MM.1S (cell line): Measurements from ENCODE around the gene KLHL3.

Experiments
- EZH2 ChIP-seq: fragments of 300-600 bp; sonication (generic); optimal IDR thresholded peaks from 2 replicates; pipeline ENCODE3; 2017; ENCODE audit warnings: low read depth, mild to moderate bottlenecking, antibody characterized with exemption, low read length, mixed read lengths
- TF ChIP-seq, protein P1 (sequence below): fragments of 300-600 bp; sonication (generic); IDR thresholded peaks from 2 replicates; pipeline ENCODE4 v1.5.1; 2016; ENCODE audit warnings: antibody characterized with exemption, low read length, mixed read lengths

DNA sequence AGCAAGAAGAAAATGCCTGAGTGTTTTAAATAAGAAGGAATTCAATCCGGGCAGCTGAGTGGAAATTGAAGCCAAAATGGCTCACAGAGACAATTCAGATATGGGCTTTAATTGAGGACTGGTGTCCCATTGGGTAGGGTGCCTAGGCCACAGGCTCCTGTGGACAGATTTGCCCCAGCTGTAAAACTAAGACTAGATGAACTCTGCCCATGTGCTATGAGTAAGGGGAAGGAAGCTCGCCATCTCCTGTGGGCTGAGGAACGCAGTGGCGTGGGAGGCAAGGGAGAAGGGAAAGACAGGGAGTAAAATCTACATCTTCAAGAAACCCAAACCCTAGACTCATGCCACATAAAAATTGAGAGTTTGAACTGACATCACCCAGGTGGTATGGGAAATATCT is 66.1 kb downstream of the KLHL3 start:
- TF ChIP-seq, protein P1, sequence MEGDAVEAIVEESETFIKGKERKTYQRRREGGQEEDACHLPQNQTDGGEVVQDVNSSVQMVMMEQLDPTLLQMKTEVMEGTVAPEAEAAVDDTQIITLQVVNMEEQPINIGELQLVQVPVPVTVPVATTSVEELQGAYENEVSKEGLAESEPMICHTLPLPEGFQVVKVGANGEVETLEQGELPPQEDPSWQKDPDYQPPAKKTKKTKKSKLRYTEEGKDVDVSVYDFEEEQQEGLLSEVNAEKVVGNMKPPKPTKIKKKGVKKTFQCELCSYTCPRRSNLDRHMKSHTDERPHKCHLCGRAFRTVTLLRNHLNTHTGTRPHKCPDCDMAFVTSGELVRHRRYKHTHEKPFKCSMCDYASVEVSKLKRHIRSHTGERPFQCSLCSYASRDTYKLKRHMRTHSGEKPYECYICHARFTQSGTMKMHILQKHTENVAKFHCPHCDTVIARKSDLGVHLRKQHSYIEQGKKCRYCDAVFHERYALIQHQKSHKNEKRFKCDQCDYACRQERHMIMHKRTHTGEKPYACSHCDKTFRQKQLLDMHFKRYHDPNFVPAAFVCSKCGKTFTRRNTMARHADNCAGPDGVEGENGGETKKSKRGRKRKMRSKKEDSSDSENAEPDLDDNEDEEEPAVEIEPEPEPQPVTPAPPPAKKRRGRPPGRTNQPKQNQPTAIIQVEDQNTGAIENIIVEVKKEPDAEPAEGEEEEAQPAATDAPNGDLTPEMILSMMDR: no peak
- no peak for TF ChIP-seq EZH2
